HCT116 (cell line): ENCODE data around the gene NCSTN. TPM values are rescaled to one million over a fixed set of nuclear protein-coding genes. Genes with fewer than 3 reads are reported as not detected.

ENCODE experiments used
- ATAC-seq: fragments of 200-7000 bp; cut with Tn5 transposase; 2 replicates; pipeline ENCODE4 v1.9.1; 2020; ENCODE audit warnings: mild to moderate bottlenecking, moderate library complexity
- BruUV-seq: library from RNA; stranded (reverse); fragments of 400-500 nt; replicated peaks from 2 replicates; lab custom pipeline; 2021; lab: Mats Ljungman, UMichigan
- CTCF ChIA-PET: fragments of 300-600 bp; sonication (Branson Sonifier 250); formaldehyde crosslinking; loops from one replicate; lab custom pipeline; 2021; ENCODE audit warnings: antibody characterized with exemption; lab: Charles Lee
- POLR2A ChIA-PET: fragments of 300-600, 350-600 bp; sonication (Branson Sonifier 250); formaldehyde crosslinking; loops from one replicate; lab custom pipeline; 2021; ENCODE audit warnings: antibody characterized with exemption; lab: Charles Lee
- RAD21 ChIA-PET, 2 experiments: fragments of 300-600 bp; sonication (Branson Sonifier 250); formaldehyde crosslinking; loops; one replicate each; lab custom pipeline; 2023; ENCODE audit warnings: low total read pairs in 2 of 2; ENCODE audit not compliant: uncharacterized antibody in 2 of 2, unreplicated experiment in 2 of 2, low non-redundant PET in 1 of 2; lab: Charles Lee
- DNase-seq: peaks from one replicate; pipeline ENCODE4 v3.0.0-alpha.2; 2010; ENCODE audit warnings: low read depth, low spot score
- H2AFZ ChIP-seq: fragments of 200-600 bp; shearing (Covaris generic), sonication (generic); 2 replicates; pipeline ENCODE4 v1.6.1; 2017; ENCODE audit warnings: low read depth, mixed run types, mixed read lengths, antibody characterized with exemption, low read length; ENCODE audit not compliant: poor library complexity, severe bottlenecking
- H3K27ac ChIP-seq: 2 replicates; pipeline ENCODE4 v1.5.1; 2012; ENCODE audit warnings: low read depth, low read length
- H3K27me3 ChIP-seq: fragments of 200-600 bp; sonication (generic); 2 replicates; pipeline ENCODE4 v1.6.1; 2016; ENCODE audit warnings: mixed run types, low read length, mixed read lengths; ENCODE audit not compliant: insufficient read depth
- H3K36me3 ChIP-seq, 2 experiments: fragments of 200-500 bp in 1 of 2; fragments of 200-600 bp in 1 of 2; sonication (Bioruptor generic) in 1 of 2; sonication (generic) in 1 of 2; 2 replicates each; pipeline versions ENCODE4 v1.5.1 to v1.6.1; 2014 to 2016; ENCODE audit warnings: low read length in 2 of 2, inconsistent platforms in 1 of 2, mixed read lengths in 1 of 2, mixed run types in 1 of 2; ENCODE audit not compliant: insufficient read depth in 2 of 2, control insufficient read depth in 1 of 2
- H3K4me1 ChIP-seq, 2 experiments: fragments of 200-600 bp in 1 of 2; sonication (generic) in 1 of 2; 2 replicates each; pipeline versions ENCODE4 v1.5.1 to v1.6.1; 2012 to 2017; ENCODE audit warnings: low read length in 2 of 2, inconsistent platforms in 1 of 2, mild to moderate bottlenecking in 1 of 2, mixed read lengths in 1 of 2, mixed run types in 1 of 2, moderate library complexity in 1 of 2; ENCODE audit not compliant: insufficient read depth in 2 of 2, control insufficient read depth in 1 of 2
- H3K4me2 ChIP-seq: fragments of 200-600 bp; sonication (generic); 2 replicates; pipeline ENCODE4 v1.6.1; 2017; ENCODE audit warnings: mixed run types, low read length, mixed read lengths
- H3K4me3 ChIP-seq, 2 experiments: fragments of 200-600 bp in 1 of 2; sonication (generic) in 1 of 2; replicated peaks in 1 of 2; 2 replicates each; pipeline ENCODE4 v1.5.1; 2011 to 2016; ENCODE audit warnings: low read length in 2 of 2, control low read depth in 1 of 2, low read depth in 1 of 2, mild to moderate bottlenecking in 1 of 2, mixed read lengths in 1 of 2, mixed run types in 1 of 2
- H3K79me2 ChIP-seq: fragments of 200-600 bp; sonication (generic); 2 replicates; pipeline ENCODE4 v1.6.1; 2017; ENCODE audit warnings: mild to moderate bottlenecking, mixed run types, low read length, moderate library complexity, mixed read lengths; ENCODE audit not compliant: insufficient read depth
- H3K9ac ChIP-seq: fragments of 200-600 bp; sonication (generic); 2 replicates; pipeline ENCODE4 v1.6.1; 2016; ENCODE audit warnings: low read length, mixed read lengths
- H3K9me2 ChIP-seq: fragments of 200-600 bp; sonication (generic), shearing (Covaris generic); 2 replicates; pipeline ENCODE4 v1.6.1; 2017; ENCODE audit warnings: mixed run types, mild to moderate bottlenecking, moderate library complexity; ENCODE audit not compliant: insufficient read depth
- H3K9me3 ChIP-seq, 2 experiments: fragments of 200-500 bp in 1 of 2; fragments of 200-600 bp in 1 of 2; sonication (Bioruptor generic) in 1 of 2; sonication (generic) in 1 of 2; 2 replicates each; pipeline ENCODE4 v1.6.1; 2014 to 2017; ENCODE audit warnings: low read length in 2 of 2, mixed read lengths in 2 of 2, inconsistent platforms in 1 of 2, low read depth in 1 of 2, mild to moderate bottlenecking in 1 of 2, mixed run types in 1 of 2, moderate library complexity in 1 of 2; ENCODE audit not compliant: control insufficient read depth in 1 of 2, insufficient read depth in 1 of 2
- H4K20me1 ChIP-seq: fragments of 200-600 bp; sonication (generic), shearing (Covaris generic); 2 replicates; pipeline ENCODE4 v1.6.1; 2017; ENCODE audit warnings: mixed run types, mild to moderate bottlenecking, moderate library complexity; ENCODE audit not compliant: insufficient read depth
- CBX3 ChIP-seq: IDR thresholded peaks from 2 replicates; pipeline ENCODE4 v1.6.1; 2012; ENCODE audit warnings: low read depth
- CEBPB ChIP-seq: IDR thresholded peaks from 2 replicates; pipeline ENCODE4 v1.6.1; 2012; ENCODE audit warnings: low read depth
- EGR1 ChIP-seq: IDR thresholded peaks from 2 replicates; pipeline ENCODE4 v1.6.1; 2012; ENCODE audit warnings: low read depth
- SP1 ChIP-seq: IDR thresholded peaks from 2 replicates; pipeline ENCODE4 v1.6.1; 2012; ENCODE audit warnings: low read depth
- SRF ChIP-seq: IDR thresholded peaks from 2 replicates; pipeline ENCODE4 v1.6.1; 2012; ENCODE audit warnings: low read depth
- YY1 ChIP-seq: IDR thresholded peaks from 2 replicates; pipeline ENCODE4 v1.6.1; 2011; ENCODE audit warnings: low read length, low read depth, moderate library complexity, mild to moderate bottlenecking; ENCODE audit not compliant: insufficient replicate concordance; ENCODE audit errors: extremely low read depth
- ZFX ChIP-seq: fragments of 450-650 bp; IDR thresholded peaks from 2 replicates; pipeline ENCODE4 v1.6.1; 2017
- intact Hi-C: fragments of 100-400 bp; cut with micrococcal nuclease; formaldehyde crosslinking; loops from 2 replicates; pipeline ENCODE4 v1.10.0; 2022
- total RNA-seq: library from RNA; stranded (reverse); gene quantifications from one replicate; pipeline ENCODE4 v1.2.1, GENCODE V29; 2021; ENCODE audit not compliant: unreplicated experiment

Gene NCSTN
- total RNA-seq, 1 experiment from 2014 or later, result 68.4 TPM

DNA sequence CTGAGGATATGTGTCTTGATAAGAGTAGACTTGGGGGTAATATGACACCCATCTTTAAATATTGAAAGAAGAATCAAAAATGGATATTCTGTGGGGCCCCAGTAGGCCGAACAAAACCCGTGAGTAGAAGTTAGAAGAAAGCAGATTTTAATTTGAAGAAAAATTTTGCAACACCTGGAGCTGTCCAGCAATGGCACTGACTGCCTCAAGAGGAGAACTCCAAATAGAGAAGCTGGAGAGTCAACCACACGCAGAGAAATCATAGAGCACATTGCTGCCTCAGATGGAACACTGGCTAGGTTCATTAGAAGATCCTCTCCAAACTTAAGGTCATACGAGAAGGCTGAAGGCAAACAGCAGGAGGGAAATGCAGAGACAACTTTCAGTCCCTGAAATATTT lies 30.5 kb downstream of the NCSTN start:
- CTCF ChIA-PET, result interaction anchor here (1.0 to 5.0 kb wide), 3 partner anchors 19 to 272 kb away, joined by 4 to 51 read pairs (median 5); no protein-coding TSS in a partner anchor
- Histone ChIP-seq H3K27ac (no peak overlapping the region), H2AFZ (no peak overlapping the region), H3K4me3 (no peak overlapping the region), H3K9ac (no peak overlapping the region), H4K20me1 (no peaks in the 10 kb centered on the region), H3K79me2 (no peaks in the 10 kb centered on the region), H3K4me1 (peaks cover 0 to 8% of the 10 kb centered on the region in 2 experiments; a peak in 1 of 4 replicates), H3K9me3 (no peaks in the 10 kb centered on the region), H3K36me3 (no peaks in the 10 kb centered on the region), H3K9me2 (no peaks in the 10 kb centered on the region), H3K27me3 (no peaks in the 10 kb centered on the region), H3K4me2 (no peak overlapping the region)
- intact Hi-C loops, result no loop called here
- no TSS peak for BruUV-seq
- POLR2A ChIA-PET, result no interaction called here
- DNase-seq (no peak), ATAC-seq (no peak)
- no peak for TF ChIP-seq YY1
- RAD21 ChIA-PET, result interaction anchor here in 1 of 2 experiments (1.5 kb wide), 1 partner anchor 122 kb away, joined by 5 read pairs; no protein-coding TSS in a partner anchor

GRCh38 chr1:160374306-160375110 lies 31.3 kb downstream of the NCSTN start:
- ATAC-seq (no peak), DNase-seq (no peak)
- no peak overlapping the region for H2AFZ ChIP-seq
- POLR2A ChIA-PET, result no interaction called here
- no peaks in the 10 kb centered on the region for H3K9me2 ChIP-seq
- H4K20me1 ChIP-seq, result no peaks in the 10 kb centered on the region
- no peak overlapping the region for H3K9ac ChIP-seq
- H3K36me3 ChIP-seq, result no peaks in the 10 kb centered on the region
- no peak overlapping the region for H3K4me2 ChIP-seq
- no TSS peak for BruUV-seq
- CTCF ChIA-PET, result interaction anchor here (0.7 to 5.8 kb wide), 5 partner anchors 8 to 272 kb away, joined by 3 to 51 read pairs (median 13); partner anchors contain the start of gene NHLH1
- RAD21 ChIA-PET, result interaction anchor here (0.7 to 1.5 kb wide), 2 partner anchors 123 to 289 kb away, joined by 3 to 5 read pairs; no protein-coding TSS in a partner anchor
- peaks cover 0 to 8% of the 10 kb centered on the region in 2 experiments; a peak in 1 of 4 replicates for H3K4me1 ChIP-seq
- H3K27ac ChIP-seq, result no peak overlapping the region
- H3K4me3 ChIP-seq, result no peak overlapping the region
- no peaks in the 10 kb centered on the region for H3K9me3 ChIP-seq
- TF ChIP-seq EGR1 (no peak), YY1 (no peak), SP1 (no peak), CBX3 (no peak), SRF (no peak), ZFX (no peak), CEBPB (no peak)
- no peaks in the 10 kb centered on the region for H3K79me2 ChIP-seq
- intact Hi-C loops, result loop anchor here (5.0 kb wide), 1 partner anchor 182 kb away; the partner anchor contains the start of gene CASQ1
- no peaks in the 10 kb centered on the region for H3K27me3 ChIP-seq
